ENCODE measurements around the gene INPP5B.

GRCh38 chr1:37883671-37884070 is 63.2 kb downstream of the INPP5B start:
- TF ChIP-seq CTCF (conservative IDR thresholded peaks at IDR 0.05 in 1 of 2, IDR thresholded peaks at IDR 0.05 in 1 of 2; ENCODE audit: extremely low read depth in 1 of 2, insufficient read depth in 1 of 2, low read depth in 1 of 2, low read length in 2 of 2) (no peak), EZH2 (IDR thresholded peaks at IDR 0.05; ENCODE audit: borderline replicate concordance, low read length) (no peak)
